Measurements from ENCODE around the gene UBE4B.

DNA sequence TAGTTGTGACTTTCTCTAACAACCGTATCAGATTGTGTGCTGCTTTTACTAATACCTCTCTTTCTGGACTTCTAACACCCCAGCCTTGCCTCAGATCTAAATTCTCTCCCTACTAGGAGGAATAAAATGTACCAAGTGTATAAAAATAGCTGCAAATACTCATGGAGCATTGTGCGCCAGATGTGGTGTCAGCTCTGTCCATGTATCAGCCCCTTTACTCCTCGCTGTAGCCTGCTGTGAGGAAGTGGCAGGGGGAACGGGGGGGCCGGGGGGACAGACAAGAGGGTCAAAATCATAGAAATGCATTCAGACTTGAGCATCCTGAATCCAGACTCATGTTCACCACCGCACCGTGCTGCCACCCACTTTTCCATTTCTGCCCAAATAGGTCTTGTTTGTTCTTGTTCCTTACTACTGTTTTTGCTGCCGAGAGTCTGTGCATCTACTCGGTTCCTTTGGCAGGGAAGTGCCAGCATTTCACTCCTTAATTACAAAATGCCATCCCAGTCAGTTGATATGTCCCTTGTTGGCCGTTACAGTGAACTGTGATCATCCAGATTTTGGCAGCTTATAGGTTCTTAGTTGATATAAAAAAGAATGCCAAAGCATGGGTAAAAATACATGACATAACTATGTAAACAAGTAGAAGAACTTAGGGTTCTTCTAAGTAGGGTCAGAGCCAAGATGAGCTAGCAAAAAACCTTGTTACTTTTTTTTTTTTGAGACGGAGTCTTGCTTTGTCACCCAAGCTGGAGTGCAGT is 76.4 kb downstream of the UBE4B start:
- TF ChIP-seq CTCF (conservative IDR thresholded peaks at IDR 0.05; ENCODE audit: low read depth in 2 of 2) (no peak), CREB1 (CRISPR knock-in tag; IDR thresholded peaks at IDR 0.05; ENCODE audit: low read depth) (no peak), EZH2phosphoT487 (IDR thresholded peaks at IDR 0.05; ENCODE audit: unreplicated experiment) (no peak), POLR2AphosphoS5 (IDR thresholded peaks at IDR 0.05; ENCODE audit: low read depth) (no peak), EZH2 (IDR thresholded peaks at IDR 0.05; ENCODE audit: low read depth, unreplicated experiment) (no peak), JUNB (IDR thresholded peaks at IDR 0.05; ENCODE audit: unreplicated experiment) (no peak), STAT1 (IDR thresholded peaks at IDR 0.05; ENCODE audit: unreplicated experiment) (no peak), ZNF114 (CRISPR knock-in tag; IDR thresholded peaks at IDR 0.05) (no peak), ZNF331 (CRISPR knock-in tag; IDR thresholded peaks at IDR 0.05; ENCODE audit: low read depth) (no peak), NANOG (IDR thresholded peaks at IDR 0.05; ENCODE audit: borderline replicate concordance) (no peak)
- TF ChIP-seq, protein P1, sequence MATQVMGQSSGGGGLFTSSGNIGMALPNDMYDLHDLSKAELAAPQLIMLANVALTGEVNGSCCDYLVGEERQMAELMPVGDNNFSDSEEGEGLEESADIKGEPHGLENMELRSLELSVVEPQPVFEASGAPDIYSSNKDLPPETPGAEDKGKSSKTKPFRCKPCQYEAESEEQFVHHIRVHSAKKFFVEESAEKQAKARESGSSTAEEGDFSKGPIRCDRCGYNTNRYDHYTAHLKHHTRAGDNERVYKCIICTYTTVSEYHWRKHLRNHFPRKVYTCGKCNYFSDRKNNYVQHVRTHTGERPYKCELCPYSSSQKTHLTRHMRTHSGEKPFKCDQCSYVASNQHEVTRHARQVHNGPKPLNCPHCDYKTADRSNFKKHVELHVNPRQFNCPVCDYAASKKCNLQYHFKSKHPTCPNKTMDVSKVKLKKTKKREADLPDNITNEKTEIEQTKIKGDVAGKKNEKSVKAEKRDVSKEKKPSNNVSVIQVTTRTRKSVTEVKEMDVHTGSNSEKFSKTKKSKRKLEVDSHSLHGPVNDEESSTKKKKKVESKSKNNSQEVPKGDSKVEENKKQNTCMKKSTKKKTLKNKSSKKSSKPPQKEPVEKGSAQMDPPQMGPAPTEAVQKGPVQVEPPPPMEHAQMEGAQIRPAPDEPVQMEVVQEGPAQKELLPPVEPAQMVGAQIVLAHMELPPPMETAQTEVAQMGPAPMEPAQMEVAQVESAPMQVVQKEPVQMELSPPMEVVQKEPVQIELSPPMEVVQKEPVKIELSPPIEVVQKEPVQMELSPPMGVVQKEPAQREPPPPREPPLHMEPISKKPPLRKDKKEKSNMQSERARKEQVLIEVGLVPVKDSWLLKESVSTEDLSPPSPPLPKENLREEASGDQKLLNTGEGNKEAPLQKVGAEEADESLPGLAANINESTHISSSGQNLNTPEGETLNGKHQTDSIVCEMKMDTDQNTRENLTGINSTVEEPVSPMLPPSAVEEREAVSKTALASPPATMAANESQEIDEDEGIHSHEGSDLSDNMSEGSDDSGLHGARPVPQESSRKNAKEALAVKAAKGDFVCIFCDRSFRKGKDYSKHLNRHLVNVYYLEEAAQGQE (IDR thresholded peaks at IDR 0.05; ENCODE audit: unreplicated experiment) = no peak
- TF ChIP-seq, protein P2, sequence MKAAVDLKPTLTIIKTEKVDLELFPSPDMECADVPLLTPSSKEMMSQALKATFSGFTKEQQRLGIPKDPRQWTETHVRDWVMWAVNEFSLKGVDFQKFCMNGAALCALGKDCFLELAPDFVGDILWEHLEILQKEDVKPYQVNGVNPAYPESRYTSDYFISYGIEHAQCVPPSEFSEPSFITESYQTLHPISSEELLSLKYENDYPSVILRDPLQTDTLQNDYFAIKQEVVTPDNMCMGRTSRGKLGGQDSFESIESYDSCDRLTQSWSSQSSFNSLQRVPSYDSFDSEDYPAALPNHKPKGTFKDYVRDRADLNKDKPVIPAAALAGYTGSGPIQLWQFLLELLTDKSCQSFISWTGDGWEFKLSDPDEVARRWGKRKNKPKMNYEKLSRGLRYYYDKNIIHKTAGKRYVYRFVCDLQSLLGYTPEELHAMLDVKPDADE (IDR thresholded peaks at IDR 0.05) = no peak
- TF ChIP-seq, protein P3, sequence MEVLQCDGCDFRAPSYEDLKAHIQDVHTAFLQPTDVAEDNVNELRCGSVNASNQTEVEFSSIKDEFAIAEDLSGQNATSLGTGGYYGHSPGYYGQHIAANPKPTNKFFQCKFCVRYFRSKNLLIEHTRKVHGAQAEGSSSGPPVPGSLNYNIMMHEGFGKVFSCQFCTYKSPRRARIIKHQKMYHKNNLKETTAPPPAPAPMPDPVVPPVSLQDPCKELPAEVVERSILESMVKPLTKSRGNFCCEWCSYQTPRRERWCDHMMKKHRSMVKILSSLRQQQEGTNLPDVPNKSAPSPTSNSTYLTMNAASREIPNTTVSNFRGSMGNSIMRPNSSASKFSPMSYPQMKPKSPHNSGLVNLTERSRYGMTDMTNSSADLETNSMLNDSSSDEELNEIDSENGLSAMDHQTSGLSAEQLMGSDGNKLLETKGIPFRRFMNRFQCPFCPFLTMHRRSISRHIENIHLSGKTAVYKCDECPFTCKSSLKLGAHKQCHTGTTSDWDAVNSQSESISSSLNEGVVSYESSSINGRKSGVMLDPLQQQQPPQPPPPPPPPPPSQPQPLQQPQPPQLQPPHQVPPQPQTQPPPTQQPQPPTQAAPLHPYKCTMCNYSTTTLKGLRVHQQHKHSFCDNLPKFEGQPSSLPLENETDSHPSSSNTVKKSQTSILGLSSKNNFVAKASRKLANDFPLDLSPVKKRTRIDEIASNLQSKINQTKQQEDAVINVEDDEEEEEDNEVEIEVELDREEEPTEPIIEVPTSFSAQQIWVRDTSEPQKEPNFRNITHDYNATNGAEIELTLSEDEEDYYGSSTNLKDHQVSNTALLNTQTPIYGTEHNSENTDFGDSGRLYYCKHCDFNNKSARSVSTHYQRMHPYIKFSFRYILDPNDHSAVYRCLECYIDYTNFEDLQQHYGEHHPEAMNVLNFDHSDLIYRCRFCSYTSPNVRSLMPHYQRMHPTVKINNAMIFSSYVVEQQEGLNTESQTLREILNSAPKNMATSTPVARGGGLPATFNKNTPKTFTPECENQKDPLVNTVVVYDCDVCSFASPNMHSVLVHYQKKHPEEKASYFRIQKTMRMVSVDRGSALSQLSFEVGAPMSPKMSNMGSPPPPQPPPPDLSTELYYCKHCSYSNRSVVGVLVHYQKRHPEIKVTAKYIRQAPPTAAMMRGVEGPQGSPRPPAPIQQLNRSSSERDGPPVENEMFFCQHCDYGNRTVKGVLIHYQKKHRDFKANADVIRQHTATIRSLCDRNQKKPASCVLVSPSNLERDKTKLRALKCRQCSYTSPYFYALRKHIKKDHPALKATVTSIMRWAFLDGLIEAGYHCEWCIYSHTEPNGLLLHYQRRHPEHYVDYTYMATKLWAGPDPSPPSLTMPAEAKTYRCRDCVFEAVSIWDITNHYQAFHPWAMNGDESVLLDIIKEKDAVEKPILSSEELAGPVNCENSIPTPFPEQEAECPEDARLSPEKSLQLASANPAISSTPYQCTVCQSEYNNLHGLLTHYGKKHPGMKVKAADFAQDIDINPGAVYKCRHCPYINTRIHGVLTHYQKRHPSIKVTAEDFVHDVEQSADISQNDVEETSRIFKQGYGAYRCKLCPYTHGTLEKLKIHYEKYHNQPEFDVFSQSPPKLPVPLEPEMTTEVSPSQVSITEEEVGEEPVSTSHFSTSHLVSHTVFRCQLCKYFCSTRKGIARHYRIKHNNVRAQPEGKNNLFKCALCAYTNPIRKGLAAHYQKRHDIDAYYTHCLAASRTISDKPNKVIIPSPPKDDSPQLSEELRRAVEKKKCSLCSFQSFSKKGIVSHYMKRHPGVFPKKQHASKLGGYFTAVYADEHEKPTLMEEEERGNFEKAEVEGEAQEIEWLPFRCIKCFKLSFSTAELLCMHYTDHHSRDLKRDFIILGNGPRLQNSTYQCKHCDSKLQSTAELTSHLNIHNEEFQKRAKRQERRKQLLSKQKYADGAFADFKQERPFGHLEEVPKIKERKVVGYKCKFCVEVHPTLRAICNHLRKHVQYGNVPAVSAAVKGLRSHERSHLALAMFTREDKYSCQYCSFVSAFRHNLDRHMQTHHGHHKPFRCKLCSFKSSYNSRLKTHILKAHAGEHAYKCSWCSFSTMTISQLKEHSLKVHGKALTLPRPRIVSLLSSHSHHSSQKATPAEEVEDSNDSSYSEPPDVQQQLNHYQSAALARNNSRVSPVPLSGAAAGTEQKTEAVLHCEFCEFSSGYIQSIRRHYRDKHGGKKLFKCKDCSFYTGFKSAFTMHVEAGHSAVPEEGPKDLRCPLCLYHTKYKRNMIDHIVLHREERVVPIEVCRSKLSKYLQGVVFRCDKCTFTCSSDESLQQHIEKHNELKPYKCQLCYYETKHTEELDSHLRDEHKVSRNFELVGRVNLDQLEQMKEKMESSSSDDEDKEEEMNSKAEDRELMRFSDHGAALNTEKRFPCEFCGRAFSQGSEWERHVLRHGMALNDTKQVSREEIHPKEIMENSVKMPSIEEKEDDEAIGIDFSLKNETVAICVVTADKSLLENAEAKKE (CRISPR knock-in tag; IDR thresholded peaks at IDR 0.05) = no peak

Data from GM23338 (cell line).